ENCODE data around the gene RELL2. TPM values are rescaled to one million over a fixed set of nuclear protein-coding genes. Genes with fewer than 3 reads are reported as not detected.

RELL2 gene
- total RNA-seq, 1 experiment from 2014 or later = 3.3 TPM

DNA sequence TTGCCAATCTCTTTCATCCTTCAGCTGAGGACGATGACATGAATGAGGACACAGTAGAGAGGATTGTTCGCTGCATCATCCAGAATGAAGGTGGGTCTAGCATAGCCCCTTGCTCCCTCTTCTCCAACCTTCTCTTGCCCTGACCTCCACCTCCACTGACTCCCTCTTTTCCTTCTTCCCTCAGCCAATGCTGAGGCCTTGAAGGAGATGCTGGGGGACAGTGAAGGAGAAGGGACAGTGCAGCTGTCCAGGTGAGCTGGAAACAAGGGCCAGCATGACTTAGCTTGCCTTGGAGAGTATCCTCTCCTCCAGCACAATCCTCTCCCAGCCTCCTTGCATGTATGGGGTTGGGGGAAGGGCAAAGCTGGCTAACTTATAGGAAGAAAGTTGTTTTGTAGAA is 2.0 kb downstream of the RELL2 start:
- CTCF ChIA-PET = no interaction called here

DNA sequence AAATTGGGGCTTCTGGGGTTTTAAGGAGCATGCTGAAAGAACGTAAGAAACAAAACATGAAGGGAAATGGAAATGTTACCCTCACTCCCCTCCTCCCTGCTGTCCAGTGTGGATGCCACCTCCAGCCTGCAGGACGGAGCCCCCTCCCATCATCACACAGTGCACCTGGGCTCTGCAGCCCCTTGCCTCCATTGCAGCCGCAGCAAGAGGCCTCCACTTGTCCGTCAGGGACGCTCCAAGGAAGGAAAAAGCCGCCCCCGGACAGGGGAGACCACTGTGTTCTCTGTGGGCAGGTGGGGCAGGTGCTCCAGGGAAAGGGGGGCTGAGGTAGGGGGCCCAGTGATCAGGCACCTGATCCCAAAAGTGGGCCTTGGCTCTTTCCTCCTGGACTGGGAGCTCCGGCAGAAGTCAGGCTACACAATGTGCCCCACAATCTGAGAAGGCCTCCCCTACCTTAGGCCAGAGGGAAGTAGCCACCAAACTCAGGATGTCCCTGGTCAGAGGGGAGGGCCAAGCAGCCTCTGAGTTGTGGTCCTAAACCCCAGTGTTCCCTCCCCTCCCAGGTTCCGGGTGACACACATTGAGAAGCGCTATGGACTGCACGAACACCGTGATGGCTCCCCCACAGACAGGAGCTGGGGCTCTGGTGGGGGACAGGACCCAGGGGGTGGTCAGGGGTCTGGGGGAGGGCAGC is 2.7 kb downstream of the RELL2 start:
- H3K36me3 ChIP-seq (ENCODE audit: low read depth) = no peaks in the 10 kb centered on the region
- ChIA-PET POLR2A (ENCODE audit: unreplicated experiment) (no interaction called here), CTCF (interaction anchor here (0.6 kb wide), 1 partner anchor 1046 kb away, joined by 5 read pairs; the partner anchor contains the start of gene FGF1)
- H3K27me3 ChIP-seq (ENCODE audit: insufficient read depth, low read depth) = no peaks in the 10 kb centered on the region
- no TSS peak for BruUV-seq (replicated peaks)
- intact Hi-C loops (cut with micrococcal nuclease; ENCODE audit: unreplicated experiment) = no loop called here
- no peaks in the 10 kb centered on the region for H3K9me3 ChIP-seq (ENCODE audit: insufficient read depth, low read depth)
- H3K79me2 ChIP-seq (ENCODE audit: low read depth) = peaks cover 21% of the 10 kb centered on the region
- TF ChIP-seq, protein P1, sequence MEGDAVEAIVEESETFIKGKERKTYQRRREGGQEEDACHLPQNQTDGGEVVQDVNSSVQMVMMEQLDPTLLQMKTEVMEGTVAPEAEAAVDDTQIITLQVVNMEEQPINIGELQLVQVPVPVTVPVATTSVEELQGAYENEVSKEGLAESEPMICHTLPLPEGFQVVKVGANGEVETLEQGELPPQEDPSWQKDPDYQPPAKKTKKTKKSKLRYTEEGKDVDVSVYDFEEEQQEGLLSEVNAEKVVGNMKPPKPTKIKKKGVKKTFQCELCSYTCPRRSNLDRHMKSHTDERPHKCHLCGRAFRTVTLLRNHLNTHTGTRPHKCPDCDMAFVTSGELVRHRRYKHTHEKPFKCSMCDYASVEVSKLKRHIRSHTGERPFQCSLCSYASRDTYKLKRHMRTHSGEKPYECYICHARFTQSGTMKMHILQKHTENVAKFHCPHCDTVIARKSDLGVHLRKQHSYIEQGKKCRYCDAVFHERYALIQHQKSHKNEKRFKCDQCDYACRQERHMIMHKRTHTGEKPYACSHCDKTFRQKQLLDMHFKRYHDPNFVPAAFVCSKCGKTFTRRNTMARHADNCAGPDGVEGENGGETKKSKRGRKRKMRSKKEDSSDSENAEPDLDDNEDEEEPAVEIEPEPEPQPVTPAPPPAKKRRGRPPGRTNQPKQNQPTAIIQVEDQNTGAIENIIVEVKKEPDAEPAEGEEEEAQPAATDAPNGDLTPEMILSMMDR (conservative IDR thresholded peaks at IDR 0.05) = no peak
- TF ChIP-seq EZH2 (IDR thresholded peaks at IDR 0.05; ENCODE audit: low read depth) = no peak
- DNase-seq = no peak
- H3K9me2 ChIP-seq (ENCODE audit: insufficient read depth) = no peaks in the 10 kb centered on the region
- peaks cover 24% of the 10 kb centered on the region for H3F3A ChIP-seq (ENCODE audit: insufficient read depth, low read depth)
- peaks cover 35% of the 10 kb centered on the region for H3K4me1 ChIP-seq (replicated peaks; ENCODE audit: insufficient read depth)
- no peak overlapping the region for H3K4me2 ChIP-seq
- no peak overlapping the region for H2AFZ ChIP-seq
- no peak overlapping the region for H3K27ac ChIP-seq
- no peak overlapping the region for H3K4me3 ChIP-seq
- H4K20me1 ChIP-seq (ENCODE audit: insufficient read depth) = peaks cover 15% of the 10 kb centered on the region; the same call in 1 of the 2 replicates

More for the DNA sequence above, 2.0 kb downstream of the RELL2 start:
- Histone ChIP-seq H3K27ac (no peak overlapping the region), H3K79me2 (ENCODE audit: low read depth) (peaks cover 28% of the 10 kb centered on the region), H3K36me3 (ENCODE audit: low read depth) (no peaks in the 10 kb centered on the region), H3K9me2 (ENCODE audit: insufficient read depth) (no peaks in the 10 kb centered on the region), H2AFZ (no peak overlapping the region), H3K9me3 (ENCODE audit: insufficient read depth, low read depth) (no peaks in the 10 kb centered on the region), H4K20me1 (ENCODE audit: insufficient read depth) (peaks cover 15% of the 10 kb centered on the region; the same call in 1 of the 2 replicates), H3F3A (ENCODE audit: insufficient read depth, low read depth) (peaks cover 24% of the 10 kb centered on the region), H3K4me3 (no peak overlapping the region), H3K4me1 (replicated peaks; ENCODE audit: insufficient read depth) (peaks cover 35% of the 10 kb centered on the region), H3K27me3 (ENCODE audit: insufficient read depth, low read depth) (no peaks in the 10 kb centered on the region), H3K4me2 (no peak overlapping the region; the same call in 1 of the 2 replicates)
- POLR2A ChIA-PET (ENCODE audit: unreplicated experiment) = no interaction called here
- TF ChIP-seq EZH2 (IDR thresholded peaks at IDR 0.05; ENCODE audit: low read depth) = no peak
- TF ChIP-seq, protein P1 (conservative IDR thresholded peaks at IDR 0.05) = no peak
- BruUV-seq (replicated peaks) = no TSS peak
- intact Hi-C loops (cut with micrococcal nuclease; ENCODE audit: unreplicated experiment) = loop anchor here (1.0 kb wide), 1 partner anchor 13 kb away; the partner anchor contains the start of gene FCHSD1
- DNase-seq = no peak

DNA sequence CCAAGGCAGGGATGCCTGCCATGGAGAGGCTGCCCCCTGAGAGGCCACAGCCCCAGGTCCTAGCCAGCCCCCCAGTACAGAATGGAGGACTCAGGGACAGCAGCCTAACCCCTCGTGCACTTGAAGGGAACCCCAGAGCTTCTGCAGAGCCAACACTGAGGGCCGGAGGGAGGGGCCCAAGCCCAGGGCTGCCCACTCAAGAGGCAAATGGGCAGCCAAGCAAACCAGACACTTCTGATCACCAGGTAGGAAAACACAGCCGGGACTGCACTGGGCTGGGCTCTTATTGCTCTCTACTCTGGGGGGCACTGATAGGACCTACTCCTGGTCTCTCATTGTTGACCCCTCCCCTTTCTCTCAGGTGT is 3.2 kb downstream of the RELL2 start:
- Histone ChIP-seq H3K27ac (no peak overlapping the region), H3K79me2 (ENCODE audit: low read depth) (peaks cover 16% of the 10 kb centered on the region), H4K20me1 (ENCODE audit: insufficient read depth) (peaks cover 10% of the 10 kb centered on the region; the same call in 1 of the 2 replicates), H3K9me3 (ENCODE audit: insufficient read depth, low read depth) (no peaks in the 10 kb centered on the region), H3K9me2 (ENCODE audit: insufficient read depth) (no peaks in the 10 kb centered on the region), H3K4me1 (replicated peaks; ENCODE audit: insufficient read depth) (peaks cover 35% of the 10 kb centered on the region), H3K36me3 (ENCODE audit: low read depth) (no peaks in the 10 kb centered on the region), H2AFZ (no peak overlapping the region), H3K4me3 (no peak overlapping the region), H3K27me3 (ENCODE audit: insufficient read depth, low read depth) (no peaks in the 10 kb centered on the region), H3F3A (ENCODE audit: insufficient read depth, low read depth) (peaks cover 24% of the 10 kb centered on the region), H3K4me2 (no peak overlapping the region)
- no peak for DNase-seq
- no peak for TF ChIP-seq EZH2 (IDR thresholded peaks at IDR 0.05; ENCODE audit: low read depth)
- TF ChIP-seq, protein P1 (conservative IDR thresholded peaks at IDR 0.05) = no peak
- POLR2A ChIA-PET (ENCODE audit: unreplicated experiment) = no interaction called here
- CTCF ChIA-PET = interaction anchor here (0.6 kb wide), 1 partner anchor 1046 kb away, joined by 5 read pairs; the partner anchor contains the start of gene FGF1
- intact Hi-C loops (cut with micrococcal nuclease; ENCODE audit: unreplicated experiment) = no loop called here
- no TSS peak for BruUV-seq (replicated peaks)

All from PC-9 (cell line).